ENCODE results near the gene CENPVL1.
A peak's percentile ranks its signal among the peaks of the same experiment; 100 is the strongest.
"Not testable (repeated sequence)": the region's sequence is repeated elsewhere in the genome, so short reads cannot be mapped to it uniquely, and the experiment has no call there.

Gene CENPVL1
- 0 reads per million in 2 donors for total RNA-seq

DNA sequence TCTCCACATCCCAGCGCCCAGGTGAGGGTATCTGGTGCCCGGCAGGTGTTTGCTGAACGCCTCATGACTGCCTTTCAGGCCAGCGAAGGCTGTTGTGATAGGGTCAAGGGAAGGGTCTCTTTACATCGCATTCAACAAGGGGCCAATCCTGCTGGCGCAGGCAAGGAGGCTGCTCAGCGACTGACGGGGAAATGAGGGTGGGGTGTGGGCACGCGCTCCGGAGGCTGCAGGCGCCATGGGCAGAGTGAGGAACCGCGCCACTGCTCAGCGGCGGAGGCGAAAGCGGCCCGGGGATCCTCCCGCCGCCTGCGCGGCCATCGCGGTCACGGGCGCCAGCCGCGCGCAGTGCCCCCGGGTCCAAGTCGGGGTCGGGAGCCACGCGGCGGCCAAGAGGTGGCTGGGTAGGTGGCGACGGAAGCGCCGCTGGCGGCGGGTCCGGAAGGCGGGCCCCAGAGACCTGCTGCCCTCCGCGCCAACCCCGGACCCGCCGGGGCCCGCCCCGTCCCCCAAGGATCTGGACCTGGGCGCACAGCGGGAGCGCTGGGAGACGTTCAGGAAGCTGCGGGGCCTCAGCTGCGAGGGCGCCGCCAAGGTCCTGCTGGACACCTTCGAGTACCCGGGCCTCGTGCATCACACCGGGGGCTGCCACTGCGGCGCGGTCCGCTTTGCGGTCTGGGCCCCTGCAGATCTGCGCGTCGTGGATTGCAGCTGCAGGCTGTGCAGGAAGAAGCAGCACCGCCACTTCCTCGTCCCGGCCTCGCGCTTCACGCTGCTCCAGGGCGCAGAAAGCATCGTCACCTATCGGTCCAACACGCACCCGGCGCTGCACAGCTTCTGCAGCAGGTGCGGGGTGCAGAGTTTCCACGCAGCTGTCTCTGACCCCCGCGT lies at the start of gene CENPVL1:
CENPVL1 (plus strand) TSS at position 236 of the 888 bp plus-strand sequence; CDS start at position 236, 0 bp downstream.
- not testable (repeated sequence) for DNase-seq

DNA sequence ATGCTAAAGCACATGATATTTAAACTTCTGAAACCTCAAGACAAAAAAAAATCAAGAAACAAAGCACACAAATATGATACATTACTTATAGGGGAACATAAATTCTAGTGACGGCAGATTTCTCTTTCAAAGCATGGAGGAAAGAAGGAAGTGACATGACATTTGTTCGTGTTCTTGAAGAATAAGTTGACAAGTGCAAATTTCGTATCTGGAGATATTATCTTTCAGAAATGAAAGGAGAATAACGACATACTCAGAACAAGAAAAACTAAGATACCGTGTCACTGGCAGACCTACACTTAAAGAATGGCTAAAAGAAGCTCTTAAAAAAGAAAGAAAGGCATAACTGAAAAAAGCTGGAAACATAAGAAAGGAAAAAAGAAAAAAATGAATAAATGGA lies 44.3 kb upstream of the CENPVL1 start:
- DNase-seq: no peak

DNA sequence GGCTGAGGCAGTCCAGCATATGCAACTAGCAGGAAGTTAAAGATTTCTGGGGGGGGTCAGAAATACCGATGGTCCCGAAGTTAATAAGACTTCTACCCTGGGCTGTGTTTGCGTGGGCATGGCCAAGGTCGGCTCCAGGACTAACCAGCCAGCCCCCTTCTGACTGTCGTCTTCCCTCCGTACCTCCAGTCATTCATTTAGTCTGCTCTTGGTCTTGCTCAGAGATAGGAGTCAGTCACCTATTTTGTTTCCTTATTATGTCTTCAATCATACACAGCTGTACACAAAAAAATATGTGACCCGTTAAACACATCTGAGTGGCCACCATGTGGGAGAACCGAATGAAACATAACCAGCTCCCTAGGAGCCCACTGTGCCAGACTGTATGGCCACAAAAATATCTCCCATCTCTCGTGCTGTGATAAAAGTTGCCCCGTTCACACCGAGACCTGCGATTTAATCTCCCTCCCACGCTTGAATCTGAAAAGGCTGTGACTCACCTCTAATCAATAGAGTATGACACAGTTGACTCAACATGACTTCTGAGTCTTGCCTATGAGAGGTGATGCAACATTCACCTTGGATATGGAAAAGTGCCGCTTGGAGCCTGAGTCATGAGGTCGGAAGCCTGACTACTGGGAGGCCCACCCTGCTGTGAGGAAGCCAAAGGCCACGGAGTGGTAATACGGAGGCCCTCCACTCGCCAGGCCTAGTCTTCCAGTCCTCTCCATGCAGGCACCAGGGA lies 30.5 kb upstream of the CENPVL1 start:
- not testable (repeated sequence) for DNase-seq

DNA sequence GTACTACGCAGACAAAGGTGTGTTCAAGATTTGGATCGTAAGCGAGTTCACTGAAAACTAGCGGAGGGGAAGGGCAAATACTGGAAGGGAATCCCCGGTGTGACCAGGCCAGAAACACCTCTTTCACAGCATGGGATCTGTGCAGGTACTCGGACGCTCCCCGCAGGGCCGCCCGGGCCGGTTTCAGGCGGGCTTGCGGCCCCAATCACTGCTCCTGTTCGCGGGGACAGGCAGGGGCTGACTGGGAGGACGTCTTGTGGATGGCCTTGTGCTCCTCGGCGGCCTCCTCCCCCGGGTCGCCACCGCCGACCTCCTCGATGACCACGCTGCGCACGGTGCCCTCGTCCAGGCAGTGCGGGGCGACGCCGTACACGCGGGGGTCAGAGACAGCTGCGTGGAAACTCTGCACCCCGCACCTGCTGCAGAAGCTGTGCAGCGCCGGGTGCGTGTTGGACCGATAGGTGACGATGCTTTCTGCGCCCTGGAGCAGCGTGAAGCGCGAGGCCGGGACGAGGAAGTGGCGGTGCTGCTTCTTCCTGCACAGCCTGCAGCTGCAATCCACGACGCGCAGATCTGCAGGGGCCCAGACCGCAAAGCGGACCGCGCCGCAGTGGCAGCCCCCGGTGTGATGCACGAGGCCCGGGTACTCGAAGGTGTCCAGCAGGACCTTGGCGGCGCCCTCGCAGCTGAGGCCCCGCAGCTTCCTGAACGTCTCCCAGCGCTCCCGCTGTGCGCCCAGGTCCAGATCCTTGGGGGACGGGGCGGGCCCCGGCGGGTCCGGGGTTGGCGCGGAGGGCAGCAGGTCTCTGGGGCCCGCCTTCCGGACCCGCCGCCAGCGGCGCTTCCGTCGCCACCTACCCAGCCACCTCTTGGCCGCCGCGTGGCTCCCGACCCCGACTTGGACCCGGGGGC lies 28.2 kb upstream of the CENPVL1 start:
- not testable (repeated sequence) for DNase-seq

DNA sequence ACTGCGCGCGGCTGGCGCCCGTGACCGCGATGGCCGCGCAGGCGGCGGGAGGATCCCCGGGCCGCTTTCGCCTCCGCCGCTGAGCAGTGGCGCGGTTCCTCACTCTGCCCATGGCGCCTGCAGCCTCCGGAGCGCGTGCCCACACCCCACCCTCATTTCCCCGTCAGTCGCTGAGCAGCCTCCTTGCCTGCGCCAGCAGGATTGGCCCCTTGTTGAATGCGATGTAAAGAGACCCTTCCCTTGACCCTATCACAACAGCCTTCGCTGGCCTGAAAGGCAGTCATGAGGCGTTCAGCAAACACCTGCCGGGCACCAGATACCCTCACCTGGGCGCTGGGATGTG lies 27.6 kb upstream of the CENPVL1 start, which contains the start of gene CENPVL2:
CENPVL2 (minus strand) TSS at position 112 of the 343 bp plus-strand sequence; CDS start at position 112, 0 bp downstream.
- not testable (repeated sequence) for DNase-seq

- DNase-seq: no peak
Observed at GRCh38 chrX:51694254-51694653, 16.1 kb upstream of the CENPVL1 start.

GRCh38 chrX:51697397-51697796 lies 12.9 kb upstream of the CENPVL1 start:
- no peak for DNase-seq

GRCh38 chrX:51712943-51713647 lies 2.8 kb downstream of the CENPVL1 start:
- not testable (repeated sequence) for DNase-seq

- DNase-seq: no peak
Observed at GRCh38 chrX:51728202-51728601, 17.9 kb downstream of the CENPVL1 start.

- no peak for DNase-seq
Observed at GRCh38 chrX:51737091-51737490, 26.8 kb downstream of the CENPVL1 start.

DNA sequence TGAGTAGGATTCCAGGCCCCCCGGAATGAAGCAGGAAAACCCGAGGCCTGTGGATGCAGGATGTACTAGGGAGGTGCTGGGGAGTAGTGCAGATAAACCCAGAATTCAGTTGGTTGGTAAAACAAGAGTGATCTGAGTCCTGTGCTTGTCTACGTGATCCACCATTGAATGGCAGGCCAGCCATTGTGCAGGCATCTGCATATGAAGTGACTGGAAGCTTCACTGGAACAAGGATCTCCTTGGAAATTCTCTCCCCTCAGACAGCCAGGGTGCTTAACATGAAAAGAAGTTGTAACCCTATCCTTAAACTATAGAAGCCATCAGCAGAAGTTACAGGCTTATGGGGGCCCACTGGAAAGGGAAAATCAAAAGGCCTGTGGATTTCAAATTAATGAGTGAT lies 32.3 kb downstream of the CENPVL1 start:
- no peak for DNase-seq

- DNase-seq: peak; percentile 4
Observed at GRCh38 chrX:51743179-51743957, 33.1 kb downstream of the CENPVL1 start, which contains the start of gene GSPT2. Gene GSPT2 (plus strand): TSS chrX:51743442. CDS start chrX:51743627, 185 bp downstream.

DNA sequence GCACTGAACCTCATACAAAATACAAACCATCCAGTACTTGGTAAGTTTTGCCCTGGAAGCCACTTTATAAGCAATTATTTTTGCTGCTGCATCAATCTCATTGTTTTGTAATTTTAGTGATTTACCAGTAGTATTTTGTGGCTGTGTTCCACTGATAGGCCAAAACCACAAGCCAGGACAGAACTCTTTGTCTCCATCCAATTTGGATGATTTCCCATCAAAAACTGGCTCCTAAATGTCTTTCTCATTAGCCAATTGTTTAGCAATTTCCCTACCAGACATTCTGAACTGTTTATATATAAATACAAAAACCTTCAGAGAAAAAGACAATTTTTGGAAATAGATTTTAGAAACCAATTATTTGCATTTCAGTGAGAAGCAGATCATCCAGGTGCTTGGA lies 37.4 kb downstream of the CENPVL1 start:
- no peak for DNase-seq

GRCh38 chrX:51759055-51759839 lies 48.9 kb downstream of the CENPVL1 start:
- no peak for DNase-seq

GRCh38 chrX:51760657-51761056 lies 50.3 kb downstream of the CENPVL1 start:
- no peak for DNase-seq

Measured in T-helper 9 cell (primary cell).